Measurements from ENCODE around the gene HAP1.
"Not testable (repeated sequence)": the region's sequence is repeated elsewhere in the genome, so short reads cannot be mapped to it uniquely, and the experiment has no call there.

HAP1 gene

DNA sequence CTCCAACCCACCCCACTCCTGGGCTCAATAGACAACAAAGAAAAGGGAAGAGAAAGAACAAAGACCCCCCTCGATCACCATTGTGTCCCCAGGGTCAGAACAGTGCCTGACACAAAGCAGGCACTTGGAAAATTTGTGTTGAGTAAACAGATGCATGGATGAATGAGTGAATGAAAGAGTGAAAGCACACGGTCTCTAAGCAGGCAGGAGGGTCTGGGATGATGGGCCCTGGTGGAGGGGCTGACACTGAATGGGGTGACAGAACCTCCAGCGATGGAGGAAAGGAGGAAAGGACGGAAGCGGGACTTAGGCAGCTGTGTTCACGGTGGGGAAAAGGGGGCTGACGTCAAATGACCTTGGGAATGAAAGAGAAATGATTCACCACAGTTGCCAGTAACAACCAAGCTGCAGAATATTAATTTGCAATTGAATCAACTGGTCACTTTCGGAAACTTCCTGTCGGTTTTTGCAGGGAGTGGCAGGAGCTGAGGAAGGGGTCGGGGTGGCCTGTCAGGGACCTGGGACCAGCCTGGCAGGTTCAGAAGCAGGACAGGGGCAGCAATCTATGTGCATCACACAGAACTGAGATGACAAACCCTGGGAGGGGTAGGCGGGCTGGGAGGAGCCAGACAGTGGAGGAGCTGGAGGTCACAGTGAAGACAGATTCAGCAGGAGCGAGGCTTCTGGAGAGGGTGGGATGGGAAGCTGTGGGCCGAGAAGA is 29.0 kb downstream of the HAP1 start:
- no peaks in the 10 kb centered on the region for H3K4me1 ChIP-seq (ENCODE audit: insufficient read depth, poor library complexity, severe bottlenecking)
- DNase-seq (ENCODE audit: low spot score) (no peak), ATAC-seq (ENCODE audit: low read depth) (0 out of 3 replicates have a peak, but pooled peaks have one; percentile 14)
- no peaks in the 10 kb centered on the region for H3K27me3 ChIP-seq (ENCODE audit: insufficient read depth, poor library complexity, severe bottlenecking)
- H3K4me3 ChIP-seq (ENCODE audit: severe bottlenecking) = no peak overlapping the region
- H3K9me3 ChIP-seq (ENCODE audit: severe bottlenecking) = no peaks in the 10 kb centered on the region
- TF ChIP-seq, protein P1, sequence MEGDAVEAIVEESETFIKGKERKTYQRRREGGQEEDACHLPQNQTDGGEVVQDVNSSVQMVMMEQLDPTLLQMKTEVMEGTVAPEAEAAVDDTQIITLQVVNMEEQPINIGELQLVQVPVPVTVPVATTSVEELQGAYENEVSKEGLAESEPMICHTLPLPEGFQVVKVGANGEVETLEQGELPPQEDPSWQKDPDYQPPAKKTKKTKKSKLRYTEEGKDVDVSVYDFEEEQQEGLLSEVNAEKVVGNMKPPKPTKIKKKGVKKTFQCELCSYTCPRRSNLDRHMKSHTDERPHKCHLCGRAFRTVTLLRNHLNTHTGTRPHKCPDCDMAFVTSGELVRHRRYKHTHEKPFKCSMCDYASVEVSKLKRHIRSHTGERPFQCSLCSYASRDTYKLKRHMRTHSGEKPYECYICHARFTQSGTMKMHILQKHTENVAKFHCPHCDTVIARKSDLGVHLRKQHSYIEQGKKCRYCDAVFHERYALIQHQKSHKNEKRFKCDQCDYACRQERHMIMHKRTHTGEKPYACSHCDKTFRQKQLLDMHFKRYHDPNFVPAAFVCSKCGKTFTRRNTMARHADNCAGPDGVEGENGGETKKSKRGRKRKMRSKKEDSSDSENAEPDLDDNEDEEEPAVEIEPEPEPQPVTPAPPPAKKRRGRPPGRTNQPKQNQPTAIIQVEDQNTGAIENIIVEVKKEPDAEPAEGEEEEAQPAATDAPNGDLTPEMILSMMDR (IDR thresholded peaks at IDR 0.05; ENCODE audit: poor library complexity, severe bottlenecking) = no peak
- no peaks in the 10 kb centered on the region for H3K36me3 ChIP-seq (ENCODE audit: low read depth)
- H3K27ac ChIP-seq (ENCODE audit: poor library complexity, severe bottlenecking) = no peak overlapping the region

DNA sequence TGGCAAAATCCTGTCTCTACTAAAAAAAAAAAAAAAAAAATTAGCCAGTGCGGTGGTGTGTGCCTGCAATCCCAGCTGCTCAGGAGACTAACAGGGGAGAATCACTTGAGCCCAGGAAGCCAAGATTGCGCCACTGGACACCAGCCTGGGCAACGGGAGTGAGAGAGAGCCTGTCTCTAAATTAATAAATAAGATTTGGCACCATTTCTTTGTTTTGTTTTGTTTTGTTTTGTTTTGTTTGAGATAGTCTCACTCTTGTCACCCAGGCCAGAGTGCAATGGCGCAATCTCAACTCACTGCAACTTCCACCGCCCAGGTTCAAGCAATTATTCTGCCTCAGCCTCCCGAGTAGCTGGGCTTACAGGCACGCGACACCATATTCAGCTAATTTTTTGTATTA is 31.7 kb downstream of the HAP1 start:
- no peaks in the 10 kb centered on the region for H3K4me1 ChIP-seq (ENCODE audit: insufficient read depth, poor library complexity, severe bottlenecking)
- no peaks in the 10 kb centered on the region for H3K9me3 ChIP-seq (ENCODE audit: severe bottlenecking)
- H3K4me3 ChIP-seq (ENCODE audit: severe bottlenecking) = no peak overlapping the region
- DNase-seq (ENCODE audit: low spot score) (no peak), ATAC-seq (ENCODE audit: low read depth) (no peak)
- TF ChIP-seq, protein P1 (IDR thresholded peaks at IDR 0.05; ENCODE audit: poor library complexity, severe bottlenecking) = no peak
- H3K27me3 ChIP-seq (ENCODE audit: insufficient read depth, poor library complexity, severe bottlenecking) = no peaks in the 10 kb centered on the region
- no peaks in the 10 kb centered on the region for H3K36me3 ChIP-seq (ENCODE audit: low read depth)
- no peak overlapping the region for H3K27ac ChIP-seq (ENCODE audit: poor library complexity, severe bottlenecking)

DNA sequence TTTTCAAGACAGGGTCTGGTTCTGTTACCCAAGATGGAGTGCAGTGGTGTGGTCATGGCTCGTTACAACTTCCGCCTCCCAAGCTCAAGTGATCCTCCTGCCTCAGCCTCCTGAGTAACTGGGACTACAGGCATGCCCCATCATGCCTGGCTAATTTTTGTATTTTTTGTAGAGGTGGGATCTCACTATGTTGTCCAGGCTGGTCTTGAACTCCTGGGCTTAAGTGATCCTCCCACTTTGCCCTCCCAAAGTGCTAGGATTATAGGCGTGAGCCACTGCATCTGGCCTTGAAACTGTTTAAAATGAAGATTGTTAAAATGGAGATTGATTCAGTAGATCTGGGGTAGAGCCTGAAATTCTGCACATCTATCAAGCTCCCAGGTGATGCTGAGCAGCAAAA is 33.6 kb downstream of the HAP1 start:
- DNase-seq (ENCODE audit: low spot score); ATAC-seq (ENCODE audit: low read depth); H3K27ac ChIP-seq (ENCODE audit: poor library complexity, severe bottlenecking); H3K9me3 ChIP-seq (ENCODE audit: severe bottlenecking); H3K27me3 ChIP-seq (ENCODE audit: insufficient read depth, poor library complexity, severe bottlenecking); H3K36me3 ChIP-seq (ENCODE audit: low read depth); H3K4me1 ChIP-seq (ENCODE audit: insufficient read depth, poor library complexity, severe bottlenecking); H3K4me3 ChIP-seq (ENCODE audit: severe bottlenecking): not testable (repeated sequence)

DNA sequence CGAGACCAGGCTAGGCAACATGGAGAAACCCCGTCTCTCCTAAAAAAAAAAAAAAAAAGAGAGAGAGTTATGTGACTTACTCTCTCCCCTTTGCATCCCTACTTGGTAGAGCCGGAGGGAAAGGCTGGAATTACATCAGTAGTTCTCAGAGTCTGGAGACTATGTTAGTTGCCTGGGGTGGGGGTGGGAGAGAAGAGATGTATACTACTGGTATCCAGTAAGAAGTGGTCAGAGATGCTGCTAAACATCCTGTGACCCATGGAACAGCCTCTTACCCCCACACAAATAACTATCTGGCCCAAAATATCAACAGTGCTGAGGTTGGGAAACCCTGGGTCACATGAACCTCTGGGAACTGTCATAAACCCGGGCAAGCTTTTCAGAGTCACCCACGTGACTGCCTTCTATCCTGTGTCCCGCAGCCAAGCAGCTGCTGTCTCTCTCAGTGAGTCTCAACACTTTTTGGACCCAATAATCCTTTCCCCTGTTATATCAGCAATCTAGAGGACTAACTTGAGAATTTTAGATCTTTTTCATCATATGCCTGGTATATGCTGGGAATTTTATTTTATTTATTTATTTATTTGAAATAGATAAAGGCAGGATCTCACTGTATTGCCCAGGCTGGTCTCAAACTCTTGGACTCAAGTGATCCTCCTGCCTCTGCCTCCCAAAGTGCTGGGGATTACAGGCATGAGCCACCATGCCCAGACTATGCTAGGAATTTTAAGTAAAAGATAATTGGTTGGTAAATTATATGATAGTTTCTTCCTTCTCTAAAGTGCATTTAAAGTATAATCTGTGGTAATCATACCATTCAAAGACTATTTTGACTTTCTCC is 37.1 kb downstream of the HAP1 start:
- Histone ChIP-seq H3K4me1 (ENCODE audit: insufficient read depth, poor library complexity, severe bottlenecking) (no peaks in the 10 kb centered on the region), H3K27me3 (ENCODE audit: insufficient read depth, poor library complexity, severe bottlenecking) (no peaks in the 10 kb centered on the region), H3K4me3 (ENCODE audit: severe bottlenecking) (no peak overlapping the region), H3K36me3 (ENCODE audit: low read depth) (peaks cover 9% of the 10 kb centered on the region), H3K9me3 (ENCODE audit: severe bottlenecking) (no peaks in the 10 kb centered on the region), H3K27ac (ENCODE audit: poor library complexity, severe bottlenecking) (no peak overlapping the region)
- TF ChIP-seq, protein P1 (IDR thresholded peaks at IDR 0.05; ENCODE audit: poor library complexity, severe bottlenecking) = no peak
- no peak for DNase-seq (ENCODE audit: low spot score)
- ATAC-seq (ENCODE audit: low read depth) = no peak

DNA sequence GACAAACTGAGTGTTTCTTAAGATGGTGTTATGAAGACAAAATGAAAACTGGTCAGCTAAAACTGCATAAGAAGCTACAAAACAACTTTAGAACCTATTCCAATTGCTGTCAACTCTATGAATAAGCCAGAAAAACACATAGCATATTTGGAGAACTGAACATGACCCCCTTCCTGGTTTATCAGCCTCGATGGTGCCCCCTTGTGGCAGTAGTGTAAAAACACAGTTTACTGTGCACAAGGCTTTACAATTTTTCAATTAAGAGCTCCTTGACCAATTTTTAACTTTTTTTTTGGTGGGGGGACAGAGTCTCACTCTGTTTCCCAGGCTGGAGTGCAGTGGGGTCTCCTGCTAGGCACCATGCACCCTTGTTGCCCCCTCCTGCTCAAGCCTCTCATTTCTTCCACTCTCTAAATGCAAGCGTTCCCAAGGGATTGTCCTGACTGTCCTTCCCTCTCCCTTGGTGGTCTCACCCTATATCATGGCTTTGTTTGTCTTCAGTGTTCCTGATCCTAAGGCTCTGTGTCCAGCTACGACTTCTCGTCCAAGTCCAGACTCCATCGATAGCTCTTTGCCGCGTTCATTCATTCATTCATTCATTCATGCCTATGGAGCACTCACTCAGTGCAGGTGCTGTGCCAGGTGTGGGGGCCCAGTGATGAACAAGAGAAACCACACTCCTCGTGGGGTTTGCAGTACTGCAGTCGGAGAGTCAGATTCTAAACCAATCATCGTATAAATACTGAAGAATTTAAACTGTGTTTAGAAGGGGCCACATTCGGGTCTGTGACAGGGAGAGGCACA is 38.3 kb downstream of the HAP1 start:
- H3K4me3 ChIP-seq (ENCODE audit: severe bottlenecking) = no peak overlapping the region
- TF ChIP-seq, protein P1 (IDR thresholded peaks at IDR 0.05; ENCODE audit: poor library complexity, severe bottlenecking) = peak; percentile 90
- no peaks in the 10 kb centered on the region for H3K4me1 ChIP-seq (ENCODE audit: insufficient read depth, poor library complexity, severe bottlenecking)
- no peak overlapping the region for H3K27ac ChIP-seq (ENCODE audit: poor library complexity, severe bottlenecking)
- no peaks in the 10 kb centered on the region for H3K27me3 ChIP-seq (ENCODE audit: insufficient read depth, poor library complexity, severe bottlenecking)
- ATAC-seq (ENCODE audit: low read depth) (0 out of 3 replicates have a peak, but pooled peaks have one; percentile 13), DNase-seq (ENCODE audit: low spot score) (no peak)
- H3K9me3 ChIP-seq (ENCODE audit: severe bottlenecking) = no peaks in the 10 kb centered on the region
- H3K36me3 ChIP-seq (ENCODE audit: low read depth) = peaks cover 21% of the 10 kb centered on the region
